Measurements from ENCODE around the gene MVB12B.

DNA sequence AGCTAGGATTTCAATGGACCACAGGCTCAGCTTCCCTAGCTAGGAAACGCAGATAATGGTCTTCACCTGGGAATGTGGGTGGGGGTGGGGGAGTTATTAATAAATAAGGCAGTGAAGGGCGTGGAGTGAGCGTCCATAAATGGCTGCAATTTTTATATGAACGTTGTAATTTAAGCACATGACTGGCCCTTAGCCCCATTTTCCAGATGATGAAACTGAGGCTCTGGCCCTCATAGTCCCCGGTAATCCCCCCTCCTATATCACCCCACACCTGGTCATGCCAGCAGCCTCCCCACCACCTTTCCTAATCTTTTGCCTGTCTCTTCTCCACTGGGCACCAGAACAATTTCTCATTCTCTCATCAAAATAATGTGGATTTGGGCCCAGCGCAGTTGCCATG lies 225.2 kb downstream of the MVB12B start:
- TF ChIP-seq, protein P1, sequence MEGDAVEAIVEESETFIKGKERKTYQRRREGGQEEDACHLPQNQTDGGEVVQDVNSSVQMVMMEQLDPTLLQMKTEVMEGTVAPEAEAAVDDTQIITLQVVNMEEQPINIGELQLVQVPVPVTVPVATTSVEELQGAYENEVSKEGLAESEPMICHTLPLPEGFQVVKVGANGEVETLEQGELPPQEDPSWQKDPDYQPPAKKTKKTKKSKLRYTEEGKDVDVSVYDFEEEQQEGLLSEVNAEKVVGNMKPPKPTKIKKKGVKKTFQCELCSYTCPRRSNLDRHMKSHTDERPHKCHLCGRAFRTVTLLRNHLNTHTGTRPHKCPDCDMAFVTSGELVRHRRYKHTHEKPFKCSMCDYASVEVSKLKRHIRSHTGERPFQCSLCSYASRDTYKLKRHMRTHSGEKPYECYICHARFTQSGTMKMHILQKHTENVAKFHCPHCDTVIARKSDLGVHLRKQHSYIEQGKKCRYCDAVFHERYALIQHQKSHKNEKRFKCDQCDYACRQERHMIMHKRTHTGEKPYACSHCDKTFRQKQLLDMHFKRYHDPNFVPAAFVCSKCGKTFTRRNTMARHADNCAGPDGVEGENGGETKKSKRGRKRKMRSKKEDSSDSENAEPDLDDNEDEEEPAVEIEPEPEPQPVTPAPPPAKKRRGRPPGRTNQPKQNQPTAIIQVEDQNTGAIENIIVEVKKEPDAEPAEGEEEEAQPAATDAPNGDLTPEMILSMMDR (IDR thresholded peaks at IDR 0.05 in 4 of 5, conservative IDR thresholded peaks at IDR 0.05 in 1 of 5), result no peak
- no peak for TF ChIP-seq POLR2A (IDR thresholded peaks at IDR 0.05)
